ENCODE results near the gene B3GNT9. TPM values are rescaled to one million over a fixed set of nuclear protein-coding genes. Genes with fewer than 3 reads are reported as not detected.

B3GNT9 gene
- total and polyA plus RNA-seq, 4 experiments from 2014 or later: 10.0 to 11.8 (median 10.2) TPM

- no peak overlapping the region for H3K27ac ChIP-seq (ENCODE audit: low read depth, low read length)
- intact Hi-C loops (cut with micrococcal nuclease): no loop called here
- H3K36me3 ChIP-seq (ENCODE audit: insufficient read depth, low read length): peaks cover 33% of the 10 kb centered on the region
- H3K27me3 ChIP-seq (ENCODE audit: insufficient read depth, low read length): no peaks in the 10 kb centered on the region
- ChIA-PET POLR2A (ENCODE audit: partially characterized antibody) (no interaction called here), CTCF (ENCODE audit: partially characterized antibody) (interaction anchor here (1.5 kb wide), 1 partner anchor 102 kb away, joined by 4 read pairs; no protein-coding TSS in a partner anchor)
- H3K4me1 ChIP-seq (ENCODE audit: insufficient read depth, low read length): no peaks in the 10 kb centered on the region
- H3K27ac Mint-ChIP-seq: no peak overlapping the region
- no peaks in the 10 kb centered on the region for H3K27me3 Mint-ChIP-seq
- H3K9me3 Mint-ChIP-seq: no peaks in the 10 kb centered on the region
- H3K36me3 Mint-ChIP-seq: peaks cover 12 to 41% of the 10 kb centered on the region in 2 donors
- no peak overlapping the region for H3K4me3 Mint-ChIP-seq
- no peak for DNase-seq
- peaks cover 4 to 25% (median 9%) of the 10 kb centered on the region in 4 donors for H3K4me1 Mint-ChIP-seq
- no peaks in the 10 kb centered on the region for H3K9me3 ChIP-seq (ENCODE audit: control insufficient read depth in 1 of 2, low read length in 2 of 2)
- H3K4me3 ChIP-seq (ENCODE audit: low read length in 2 of 2): no peak overlapping the region
These were observed 30.8 kb downstream of the B3GNT9 start for GRCh38 chr16:67120025-67120424.

- intact Hi-C loops (cut with micrococcal nuclease): no loop called here
- peaks cover 17 to 38% (median 18%) of the 10 kb centered on the region in 4 donors for H3K4me1 Mint-ChIP-seq
- H3K27ac ChIP-seq (ENCODE audit: low read depth, low read length): no peak overlapping the region
- no peak overlapping the region for H3K4me3 ChIP-seq (ENCODE audit: low read length in 2 of 2)
- H3K36me3 ChIP-seq (ENCODE audit: insufficient read depth, low read length): peaks cover 19% of the 10 kb centered on the region
- no peak overlapping the region for H3K27ac Mint-ChIP-seq
- no peak overlapping the region for H3K4me3 Mint-ChIP-seq
- ChIA-PET POLR2A (ENCODE audit: partially characterized antibody) (no interaction called here), CTCF (ENCODE audit: partially characterized antibody) (no interaction called here)
- no peaks in the 10 kb centered on the region for H3K4me1 ChIP-seq (ENCODE audit: insufficient read depth, low read length)
- H3K36me3 Mint-ChIP-seq: peaks cover 10 to 35% of the 10 kb centered on the region in 2 donors
- peaks cover 0 to 1% (median 0%) of the 10 kb centered on the region in 8 donors for H3K9me3 Mint-ChIP-seq
- no peak for DNase-seq
- no peaks in the 10 kb centered on the region for H3K27me3 Mint-ChIP-seq
- no peaks in the 10 kb centered on the region for H3K9me3 ChIP-seq (ENCODE audit: control insufficient read depth in 1 of 2, low read length in 2 of 2)
- no peaks in the 10 kb centered on the region for H3K27me3 ChIP-seq (ENCODE audit: insufficient read depth, low read length)
These were observed 33.1 kb downstream of the B3GNT9 start for GRCh38 chr16:67117716-67118115.

- DNase-seq: no peak
- H3K36me3 Mint-ChIP-seq: peaks cover 10 to 30% of the 10 kb centered on the region in 2 donors
- H3K4me1 Mint-ChIP-seq: peaks cover 19 to 46% (median 25%) of the 10 kb centered on the region in 4 donors
- H3K27ac Mint-ChIP-seq: peak overlapping the region in 2 of 7 donors; percentile 29
- H3K4me3 Mint-ChIP-seq: no peak overlapping the region
- Histone ChIP-seq H3K27ac (ENCODE audit: low read depth, low read length) (no peak overlapping the region), H3K9me3 (ENCODE audit: control insufficient read depth in 1 of 2, low read length in 2 of 2) (no peaks in the 10 kb centered on the region), H3K36me3 (ENCODE audit: insufficient read depth, low read length) (peaks cover 13% of the 10 kb centered on the region), H3K4me1 (ENCODE audit: insufficient read depth, low read length) (peaks cover 7% of the 10 kb centered on the region), H3K4me3 (ENCODE audit: low read length in 2 of 2) (no peak overlapping the region), H3K27me3 (ENCODE audit: insufficient read depth, low read length) (no peaks in the 10 kb centered on the region)
- POLR2A ChIA-PET (ENCODE audit: partially characterized antibody): interaction anchor here (0.6 to 1.6 kb wide), 2 partner anchors 39 to 422 kb away, joined by 3 to 5 read pairs; no protein-coding TSS in a partner anchor
- peaks cover 0 to 1% (median 0%) of the 10 kb centered on the region in 8 donors for H3K9me3 Mint-ChIP-seq
- CTCF ChIA-PET (ENCODE audit: partially characterized antibody): interaction anchor here (0.7 to 1.3 kb wide), 3 partner anchors 18 to 47 kb away, joined by 3 read pairs; no protein-coding TSS in a partner anchor
- intact Hi-C loops (cut with micrococcal nuclease): no loop called here
- H3K27me3 Mint-ChIP-seq: no peaks in the 10 kb centered on the region
These were observed 34.1 kb downstream of the B3GNT9 start for GRCh38 chr16:67116388-67117311.

DNA sequence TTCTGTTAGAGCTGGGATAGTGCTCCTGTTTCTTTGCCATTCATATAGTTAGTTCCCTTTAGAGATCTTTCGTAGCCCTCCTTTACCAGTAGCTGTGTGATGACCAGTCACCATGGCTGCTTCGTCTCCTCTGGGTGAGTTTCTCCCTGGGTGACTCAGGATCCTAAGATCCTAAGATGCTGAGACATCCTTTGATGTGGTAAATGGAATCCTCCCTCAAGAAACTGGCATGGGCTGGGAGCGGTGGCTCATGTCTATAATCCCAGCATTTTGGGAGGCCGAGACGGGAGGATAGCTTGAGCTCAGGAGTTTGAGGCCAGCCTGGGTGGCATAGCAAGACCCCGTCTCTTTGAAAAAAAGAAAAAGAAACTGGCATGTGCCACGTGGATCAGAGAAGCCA, 35.2 kb downstream of the B3GNT9 start:
- peak overlapping the region in 1 of 7 donors; percentile 32 for H3K27ac Mint-ChIP-seq
- CTCF ChIA-PET (ENCODE audit: partially characterized antibody): interaction anchor here (1.2 to 1.3 kb wide), 2 partner anchors 19 to 25 kb away, joined by 3 read pairs; no protein-coding TSS in a partner anchor
- Histone ChIP-seq H3K4me3 (ENCODE audit: low read length in 2 of 2) (no peak overlapping the region), H3K27ac (ENCODE audit: low read depth, low read length) (no peak overlapping the region), H3K4me1 (ENCODE audit: insufficient read depth, low read length) (peaks cover 17% of the 10 kb centered on the region), H3K36me3 (ENCODE audit: insufficient read depth, low read length) (peaks cover 9% of the 10 kb centered on the region), H3K9me3 (ENCODE audit: control insufficient read depth in 1 of 2, low read length in 2 of 2) (no peaks in the 10 kb centered on the region), H3K27me3 (ENCODE audit: insufficient read depth, low read length) (no peaks in the 10 kb centered on the region)
- POLR2A ChIA-PET (ENCODE audit: partially characterized antibody): interaction anchor here (1.6 kb wide), 1 partner anchor 40 kb away, joined by 5 read pairs; no protein-coding TSS in a partner anchor
- intact Hi-C loops (cut with micrococcal nuclease): no loop called here
- no peaks in the 10 kb centered on the region for H3K27me3 Mint-ChIP-seq
- no peak for DNase-seq
- peaks cover 7 to 25% of the 10 kb centered on the region in 2 donors for H3K36me3 Mint-ChIP-seq
- H3K4me1 Mint-ChIP-seq: peaks cover 25 to 56% (median 33%) of the 10 kb centered on the region in 4 donors
- H3K4me3 Mint-ChIP-seq: no peak overlapping the region
- H3K9me3 Mint-ChIP-seq: peaks cover 0 to 1% (median 0%) of the 10 kb centered on the region in 8 donors

- peaks cover 3 to 20% of the 10 kb centered on the region in 2 donors for H3K36me3 Mint-ChIP-seq
- POLR2A ChIA-PET (ENCODE audit: partially characterized antibody): interaction anchor here (1.6 kb wide), 1 partner anchor 40 kb away, joined by 5 read pairs; no protein-coding TSS in a partner anchor
These were observed 36.0 kb downstream of the B3GNT9 start for GRCh38 chr16:67114793-67115192.

GRCh38 chr16:67112591-67113399, 38.0 kb downstream of the B3GNT9 start:
- H3K36me3 Mint-ChIP-seq: peaks cover 3 to 18% of the 10 kb centered on the region in 2 donors
- Histone ChIP-seq H3K4me1 (ENCODE audit: insufficient read depth, low read length) (peaks cover 30% of the 10 kb centered on the region), H3K9me3 (ENCODE audit: control insufficient read depth in 1 of 2, low read length in 2 of 2) (no peaks in the 10 kb centered on the region), H3K36me3 (ENCODE audit: insufficient read depth, low read length) (no peaks in the 10 kb centered on the region), H3K27me3 (ENCODE audit: insufficient read depth, low read length) (no peaks in the 10 kb centered on the region), H3K27ac (ENCODE audit: low read depth, low read length) (no peak overlapping the region), H3K4me3 (ENCODE audit: low read length in 2 of 2) (no peak overlapping the region)
- H3K27me3 Mint-ChIP-seq: no peaks in the 10 kb centered on the region
- H3K4me1 Mint-ChIP-seq: peaks cover 31 to 53% (median 41%) of the 10 kb centered on the region in 4 donors
- DNase-seq: no peak
- POLR2A ChIA-PET (ENCODE audit: partially characterized antibody): interaction anchor here (0.7 kb wide), 1 partner anchor 85 kb away, joined by 3 read pairs; no protein-coding TSS in a partner anchor
- CTCF ChIA-PET (ENCODE audit: partially characterized antibody): interaction anchor here (0.7 to 1.9 kb wide), 4 partner anchors 12 to 63 kb away, joined by 3 to 8 read pairs (median 5); no protein-coding TSS in a partner anchor
- peaks cover 0 to 3% (median 0%) of the 10 kb centered on the region in 8 donors for H3K9me3 Mint-ChIP-seq
- intact Hi-C loops (cut with micrococcal nuclease): no loop called here
- peak overlapping the region in 1 of 7 donors; percentile 27 for H3K27ac Mint-ChIP-seq
- peak overlapping the region in 1 of 8 donors; percentile 15 for H3K4me3 Mint-ChIP-seq

More at GRCh38 chr16:67114793-67115192, 36.0 kb downstream of the B3GNT9 start:
- H3K9me3 Mint-ChIP-seq: peaks cover 0 to 2% (median 0%) of the 10 kb centered on the region in 8 donors
- Histone ChIP-seq H3K27ac (ENCODE audit: low read depth, low read length) (no peak overlapping the region), H3K4me1 (ENCODE audit: insufficient read depth, low read length) (peaks cover 22% of the 10 kb centered on the region), H3K4me3 (ENCODE audit: low read length in 2 of 2) (no peak overlapping the region), H3K9me3 (ENCODE audit: control insufficient read depth in 1 of 2, low read length in 2 of 2) (no peaks in the 10 kb centered on the region), H3K36me3 (ENCODE audit: insufficient read depth, low read length) (peaks cover 1% of the 10 kb centered on the region), H3K27me3 (ENCODE audit: insufficient read depth, low read length) (no peaks in the 10 kb centered on the region)
- H3K4me3 Mint-ChIP-seq: no peak overlapping the region
- intact Hi-C loops (cut with micrococcal nuclease): no loop called here
- peak overlapping the region in 4 of 7 donors; percentile 1 to 13 (median 8) for H3K27ac Mint-ChIP-seq
- DNase-seq: no peak
- CTCF ChIA-PET (ENCODE audit: partially characterized antibody): interaction anchor here (1.1 to 1.2 kb wide), 2 partner anchors 11 to 39 kb away, joined by 3 to 4 read pairs; no protein-coding TSS in a partner anchor
- H3K27me3 Mint-ChIP-seq: no peaks in the 10 kb centered on the region
- peaks cover 28 to 55% (median 37%) of the 10 kb centered on the region in 4 donors for H3K4me1 Mint-ChIP-seq

Data from CD4-positive, alpha-beta memory T cell (primary cell).